Measurements from ENCODE around the gene HOXB3.

DNA sequence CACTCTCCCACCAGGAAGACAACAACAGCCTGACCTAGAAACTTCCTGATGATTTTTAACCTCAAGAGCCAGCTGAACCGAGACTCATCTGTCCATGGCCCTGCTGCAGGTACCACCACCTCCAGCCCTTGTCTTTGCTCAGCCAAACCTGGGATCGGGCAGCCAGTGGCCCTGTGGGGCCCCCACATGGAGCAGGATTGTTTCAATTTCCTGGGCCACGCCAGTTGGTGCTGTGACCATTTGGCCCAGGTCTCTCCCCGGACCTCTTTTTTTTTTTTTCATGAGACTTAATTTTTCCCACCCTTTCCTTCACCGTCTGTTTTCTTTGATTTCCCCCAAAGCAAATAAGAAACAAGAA, 36.9 kb downstream of the HOXB3 start:
- no peak for TF ChIP-seq CTCF (CRISPR knock-in tag; IDR thresholded peaks at IDR 0.05)
- no peak for TF ChIP-seq ZFP36 (IDR thresholded peaks at IDR 0.05; ENCODE audit: borderline replicate concordance, low read depth, low read length, partially characterized antibody)
- TF ChIP-seq FOXM1 (CRISPR knock-in tag; IDR thresholded peaks at IDR 0.05): no peak
- TF ChIP-seq TRIM24 (CRISPR knock-in tag; IDR thresholded peaks at IDR 0.05): no peak
